SH-SY5Y (cell line): ENCODE measurements around the gene CSF1R.

Experiments used
- GATA2 ChIP-seq: IDR thresholded peaks from 2 replicates; pipeline ENCODE4 v1.6.1; 2011; ENCODE audit warnings: mild to moderate bottlenecking, low read depth, low read length
- GATA3 ChIP-seq: IDR thresholded peaks from 2 replicates; pipeline ENCODE4 v1.6.1; 2011; ENCODE audit warnings: low read depth, mild to moderate bottlenecking, low read length, moderate library complexity

DNA sequence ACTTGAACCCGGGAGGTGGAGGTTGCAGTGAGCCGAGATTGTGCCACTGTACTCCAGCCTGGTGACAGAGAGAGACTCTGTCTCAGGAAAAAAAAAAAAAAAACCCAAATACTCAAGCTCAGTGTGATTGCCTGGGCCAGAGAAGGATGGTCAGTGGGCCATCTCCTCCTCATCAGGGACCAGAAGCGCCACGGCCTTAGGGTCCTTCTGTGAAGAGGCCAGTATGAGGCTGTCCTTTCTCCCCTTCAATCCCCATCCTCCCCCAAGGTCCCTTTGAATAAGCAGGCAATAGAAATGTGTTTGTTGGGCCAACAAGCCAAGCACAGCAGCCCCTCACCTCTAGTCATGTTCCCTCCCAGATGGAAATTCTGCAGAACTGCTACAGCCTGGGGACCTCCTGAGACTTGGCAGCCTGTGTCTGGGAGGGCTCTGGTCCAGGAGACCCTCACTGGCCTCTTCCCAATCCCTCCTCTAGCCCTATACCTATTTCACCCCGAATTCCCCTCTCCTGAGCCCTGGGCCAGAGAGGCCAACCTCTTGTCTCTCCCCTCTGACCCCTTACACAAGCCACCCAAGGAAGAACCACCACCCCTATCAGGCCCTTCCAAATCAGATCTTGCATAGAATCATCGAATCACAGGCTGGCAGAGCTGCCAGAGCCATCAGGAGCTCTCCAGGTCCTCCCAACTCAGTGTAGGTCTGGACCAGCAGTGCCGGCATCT lies 1.0 kb downstream of the CSF1R start:
- TF ChIP-seq GATA3 (no peak), GATA2 (no peak)
